Activated CD8-positive, alpha-beta T cell treated with anti-CD3 and anti-CD28 coated beads, Interleukin-2, amount 10 ng/mL, durations not matched to agents 7 days and 5 days (primary cell): ENCODE data around the gene NOTCH1. TPM values are rescaled to one million over a fixed set of nuclear protein-coding genes. Genes with fewer than 3 reads are reported as not detected.
"Not testable (repeated sequence)": the region's sequence is repeated elsewhere in the genome, so short reads cannot be mapped to it uniquely, and the experiment has no call there.

ENCODE experiments used
- ATAC-seq: fragments of 150-1000 bp; cut with Tn5 transposase; one replicate; pipeline ENCODE4 v1.10.0; 2021; ENCODE audit warnings: moderate library complexity
- CTCF ChIA-PET: fragments of 350-600 bp; sonication (Branson Sonifier 250); formaldehyde crosslinking; loops from one replicate; lab custom pipeline; 2021; ENCODE audit warnings: antibody characterized with exemption; lab: Charles Lee
- POLR2A ChIA-PET: fragments of 350-600 bp; sonication (Branson Sonifier 250); formaldehyde crosslinking; loops from one replicate; lab custom pipeline; 2021; ENCODE audit warnings: antibody characterized with exemption; lab: Charles Lee
- DNase-seq: peaks from one replicate; pipeline ENCODE4 v3.0.0-alpha.2; 2020
- H3K27ac Mint-ChIP-seq: one replicate; pipeline ENCODE4 v1.8.0; 2021; ENCODE audit warnings: mild to moderate bottlenecking, mixed read lengths
- H3K27me3 Mint-ChIP-seq: one replicate; pipeline ENCODE4 v1.8.0; 2021; ENCODE audit warnings: low read depth, mixed read lengths
- H3K36me3 Mint-ChIP-seq: one replicate; pipeline ENCODE4 v1.8.0; 2021; ENCODE audit warnings: low read depth, mixed read lengths
- H3K4me1 Mint-ChIP-seq: one replicate; pipeline ENCODE4 v1.8.0; 2021; ENCODE audit warnings: low read depth, mixed read lengths
- H3K4me3 Mint-ChIP-seq: one replicate; pipeline ENCODE4 v1.8.0; 2021; ENCODE audit warnings: mild to moderate bottlenecking, mixed read lengths
- H3K9me3 Mint-ChIP-seq: one replicate; pipeline ENCODE4 v1.8.0; 2022; ENCODE audit warnings: mixed read lengths; ENCODE audit not compliant: insufficient read depth
- total RNA-seq, 2 experiments: library from RNA; stranded (reverse); gene quantifications; one replicate each; pipeline ENCODE4 v1.2.3, GENCODE V29; 2021

The NOTCH1 gene
- total RNA-seq, 2 experiments from 2014 or later = 86.6 to 94.1 TPM

- CTCF ChIA-PET = no interaction called here
- POLR2A ChIA-PET = no interaction called here
- Mint-ChIP-seq H3K36me3 (no peaks in the 10 kb centered on the region), H3K4me1 (no peaks in the 10 kb centered on the region), H3K9me3 (no peaks in the 10 kb centered on the region), H3K27ac (no peak overlapping the region), H3K4me3 (no peak overlapping the region), H3K27me3 (no peaks in the 10 kb centered on the region)
- DNase-seq (no peak), ATAC-seq (no peak)
These were observed 21.1 kb upstream of the NOTCH1 start for GRCh38 chr9:136566901-136567300.

GRCh38 chr9:136566553-136566895 is 20.7 kb upstream of the NOTCH1 start:
- DNase-seq (no peak), ATAC-seq (no peak)
- POLR2A ChIA-PET = no interaction called here
- Mint-ChIP-seq H3K27ac (no peak overlapping the region), H3K36me3 (no peaks in the 10 kb centered on the region), H3K4me3 (no peak overlapping the region), H3K9me3 (no peaks in the 10 kb centered on the region), H3K27me3 (no peaks in the 10 kb centered on the region), H3K4me1 (no peaks in the 10 kb centered on the region)
- CTCF ChIA-PET = no interaction called here

GRCh38 chr9:136565715-136566552 is 20.1 kb upstream of the NOTCH1 start:
- H3K36me3 Mint-ChIP-seq = no peaks in the 10 kb centered on the region
- ATAC-seq (no peak), DNase-seq (no peak)
- H3K27me3 Mint-ChIP-seq = no peaks in the 10 kb centered on the region
- POLR2A ChIA-PET = no interaction called here
- H3K9me3 Mint-ChIP-seq = no peaks in the 10 kb centered on the region
- H3K4me1 Mint-ChIP-seq = no peaks in the 10 kb centered on the region
- CTCF ChIA-PET = no interaction called here
- no peak overlapping the region for H3K27ac Mint-ChIP-seq
- no peak overlapping the region for H3K4me3 Mint-ChIP-seq

- DNase-seq (no peak), ATAC-seq (no peak)
- Mint-ChIP-seq H3K4me3 (no peak overlapping the region), H3K27me3 (no peaks in the 10 kb centered on the region), H3K9me3 (no peaks in the 10 kb centered on the region), H3K27ac (no peak overlapping the region), H3K4me1 (no peaks in the 10 kb centered on the region), H3K36me3 (no peaks in the 10 kb centered on the region)
- ChIA-PET POLR2A (interaction anchor here (1.3 kb wide), 1 partner anchor 26 kb away, joined by 3 read pairs; no protein-coding TSS in a partner anchor), CTCF (interaction anchor here (1.2 kb wide), 1 partner anchor 78 kb away, joined by 3 read pairs; no protein-coding TSS in a partner anchor)
These were observed 19.4 kb upstream of the NOTCH1 start for GRCh38 chr9:136565086-136565714.

GRCh38 chr9:136564379-136564988 is 18.6 kb upstream of the NOTCH1 start:
- ChIA-PET POLR2A (interaction anchor here (1.3 kb wide), 1 partner anchor 26 kb away, joined by 3 read pairs; no protein-coding TSS in a partner anchor), CTCF (interaction anchor here (1.2 to 1.7 kb wide), 2 partner anchors 77 to 80 kb away, joined by 3 to 4 read pairs; no protein-coding TSS in a partner anchor)
- H3K4me3 Mint-ChIP-seq = no peak overlapping the region
- H3K36me3 Mint-ChIP-seq = no peaks in the 10 kb centered on the region
- DNase-seq = no peak
- H3K9me3 Mint-ChIP-seq = peaks cover 3% of the 10 kb centered on the region
- no peaks in the 10 kb centered on the region for H3K27me3 Mint-ChIP-seq
- ATAC-seq = no peak
- no peaks in the 10 kb centered on the region for H3K4me1 Mint-ChIP-seq
- no peak overlapping the region for H3K27ac Mint-ChIP-seq

GRCh38 chr9:136563646-136564325 is 17.9 kb upstream of the NOTCH1 start:
- ChIA-PET POLR2A (interaction anchor here (1.3 kb wide), 1 partner anchor 25 kb away, joined by 3 read pairs; no protein-coding TSS in a partner anchor), CTCF (interaction anchor here (1.2 to 1.7 kb wide), 2 partner anchors 76 to 79 kb away, joined by 3 to 4 read pairs; no protein-coding TSS in a partner anchor)
- H3K4me1 Mint-ChIP-seq = peaks cover under 1% of the 10 kb centered on the region
- peaks cover 3% of the 10 kb centered on the region for H3K9me3 Mint-ChIP-seq
- H3K27ac Mint-ChIP-seq = no peak overlapping the region
- H3K27me3 Mint-ChIP-seq = no peaks in the 10 kb centered on the region
- peaks cover 4% of the 10 kb centered on the region for H3K36me3 Mint-ChIP-seq
- no peak for DNase-seq
- no peak for ATAC-seq
- H3K4me3 Mint-ChIP-seq = no peak overlapping the region

GRCh38 chr9:136562746-136563495 is 17.1 kb upstream of the NOTCH1 start:
- peaks cover 7% of the 10 kb centered on the region for H3K36me3 Mint-ChIP-seq
- H3K27ac Mint-ChIP-seq = no peak overlapping the region
- CTCF ChIA-PET = interaction anchor here (1.3 to 1.7 kb wide), 2 partner anchors 14 to 78 kb away, joined by 4 read pairs; no protein-coding TSS in a partner anchor
- no peak overlapping the region for H3K4me3 Mint-ChIP-seq
- ATAC-seq (no peak), DNase-seq (no peak)
- H3K9me3 Mint-ChIP-seq = peaks cover 3% of the 10 kb centered on the region
- peaks cover 4% of the 10 kb centered on the region for H3K27me3 Mint-ChIP-seq
- POLR2A ChIA-PET = no interaction called here
- H3K4me1 Mint-ChIP-seq = peaks cover 6% of the 10 kb centered on the region

- Mint-ChIP-seq H3K27me3 (peaks cover 4% of the 10 kb centered on the region), H3K4me1 (peaks cover 6% of the 10 kb centered on the region), H3K9me3 (peaks cover 3% of the 10 kb centered on the region), H3K36me3 (peaks cover 7% of the 10 kb centered on the region), H3K4me3 (no peak overlapping the region), H3K27ac (no peak overlapping the region)
- ATAC-seq (no peak), DNase-seq (no peak)
- ChIA-PET CTCF (interaction anchor here (0.9 to 1.3 kb wide), 2 partner anchors 13 to 74 kb away, joined by 4 read pairs; no protein-coding TSS in a partner anchor), POLR2A (no interaction called here)
These were observed 15.9 kb upstream of the NOTCH1 start for GRCh38 chr9:136561779-136562178.

- H3K27ac Mint-ChIP-seq = no peak overlapping the region
- ChIA-PET POLR2A (no interaction called here), CTCF (no interaction called here)
- H3K4me1 Mint-ChIP-seq = peaks cover 6% of the 10 kb centered on the region
- peaks cover 7% of the 10 kb centered on the region for H3K36me3 Mint-ChIP-seq
- DNase-seq (no peak), ATAC-seq (no peak)
- no peak overlapping the region for H3K4me3 Mint-ChIP-seq
- peaks cover 3% of the 10 kb centered on the region for H3K9me3 Mint-ChIP-seq
- H3K27me3 Mint-ChIP-seq = peaks cover 4% of the 10 kb centered on the region
These were observed 14.7 kb upstream of the NOTCH1 start for GRCh38 chr9:136560586-136560985.

- DNase-seq, H3K9me3 Mint-ChIP-seq, H3K27ac Mint-ChIP-seq, H3K27me3 Mint-ChIP-seq, POLR2A ChIA-PET, H3K4me3 Mint-ChIP-seq, CTCF ChIA-PET, ATAC-seq, H3K36me3 Mint-ChIP-seq, H3K4me1 Mint-ChIP-seq: not testable (repeated sequence)
These were observed 13.5 kb upstream of the NOTCH1 start for GRCh38 chr9:136559371-136559770.

- H3K27ac Mint-ChIP-seq, DNase-seq, H3K27me3 Mint-ChIP-seq, H3K4me3 Mint-ChIP-seq, H3K4me1 Mint-ChIP-seq, CTCF ChIA-PET, POLR2A ChIA-PET, H3K9me3 Mint-ChIP-seq, H3K36me3 Mint-ChIP-seq, ATAC-seq: not testable (repeated sequence)
These were observed 13.0 kb upstream of the NOTCH1 start for GRCh38 chr9:136558846-136559245.
